Activated naive CD4-positive, alpha-beta T cell (primary cell): Measurements from ENCODE around the gene STARD13.

ENCODE experiments used
- DNase-seq, 4 experiments: peaks; one replicate each; lab custom pipeline; 2025; lab: John Stamatoyannopoulos, UW

The STARD13 gene

DNA sequence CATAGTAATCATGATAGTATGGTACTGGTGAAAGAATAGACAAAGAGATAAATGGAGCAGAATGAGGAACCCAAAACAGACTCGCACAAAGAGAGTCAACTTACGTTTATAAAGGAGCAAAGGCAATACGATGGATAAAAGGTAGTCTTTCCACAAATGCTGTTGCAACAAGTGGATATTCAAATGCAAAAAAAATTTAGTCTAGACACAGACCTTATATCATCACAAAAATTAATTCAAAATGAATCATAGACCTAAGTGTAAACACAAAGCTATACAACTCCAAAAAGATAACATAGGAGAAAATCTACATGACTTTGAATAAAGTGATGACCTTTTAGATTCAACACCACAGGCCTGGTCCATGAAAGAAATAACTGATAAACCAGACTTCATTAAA is 137.7 kb downstream of the STARD13 start:
- DNase-seq, result no peak

DNA sequence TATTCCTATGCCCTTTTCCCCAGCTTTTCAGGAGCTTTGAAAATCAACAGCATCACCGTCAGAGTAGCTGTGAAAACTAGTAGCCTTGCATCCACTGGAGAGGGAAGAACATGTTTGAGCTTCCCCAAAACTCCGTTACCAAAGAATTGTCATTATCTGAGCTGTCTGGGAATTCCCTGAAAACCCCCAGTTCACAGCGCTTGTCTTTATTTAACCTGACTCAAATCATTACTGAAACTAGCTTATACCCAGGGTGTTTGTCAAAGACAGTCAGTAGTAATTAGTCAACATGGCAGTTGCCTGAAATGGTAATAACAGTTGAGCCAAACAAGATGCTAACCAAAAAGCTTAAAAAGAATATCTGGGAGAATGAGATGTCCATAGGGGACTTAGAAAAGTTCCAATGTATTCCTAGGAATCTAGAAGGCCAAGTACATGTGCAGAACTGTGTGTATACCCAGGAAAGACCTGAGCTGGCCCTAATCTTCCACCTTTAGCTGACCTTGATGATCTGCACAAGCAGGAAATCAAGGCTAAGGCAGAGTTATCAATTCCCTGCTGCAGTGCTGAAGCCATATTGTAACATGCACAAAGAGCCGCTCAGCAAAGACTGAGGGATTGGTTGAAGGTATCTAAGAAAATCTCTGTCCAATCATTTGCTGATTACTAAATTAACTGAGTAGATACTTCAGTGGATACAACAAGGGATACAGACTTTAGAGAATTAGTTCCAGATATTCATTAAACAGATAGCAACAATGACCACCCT is 138.5 kb downstream of the STARD13 start:
- no peak for DNase-seq

GRCh38 chr13:33145667-33146066 is 139.9 kb downstream of the STARD13 start:
- DNase-seq, result no peak

GRCh38 chr13:33144358-33144784 is 141.2 kb downstream of the STARD13 start:
- no peak for DNase-seq

DNA sequence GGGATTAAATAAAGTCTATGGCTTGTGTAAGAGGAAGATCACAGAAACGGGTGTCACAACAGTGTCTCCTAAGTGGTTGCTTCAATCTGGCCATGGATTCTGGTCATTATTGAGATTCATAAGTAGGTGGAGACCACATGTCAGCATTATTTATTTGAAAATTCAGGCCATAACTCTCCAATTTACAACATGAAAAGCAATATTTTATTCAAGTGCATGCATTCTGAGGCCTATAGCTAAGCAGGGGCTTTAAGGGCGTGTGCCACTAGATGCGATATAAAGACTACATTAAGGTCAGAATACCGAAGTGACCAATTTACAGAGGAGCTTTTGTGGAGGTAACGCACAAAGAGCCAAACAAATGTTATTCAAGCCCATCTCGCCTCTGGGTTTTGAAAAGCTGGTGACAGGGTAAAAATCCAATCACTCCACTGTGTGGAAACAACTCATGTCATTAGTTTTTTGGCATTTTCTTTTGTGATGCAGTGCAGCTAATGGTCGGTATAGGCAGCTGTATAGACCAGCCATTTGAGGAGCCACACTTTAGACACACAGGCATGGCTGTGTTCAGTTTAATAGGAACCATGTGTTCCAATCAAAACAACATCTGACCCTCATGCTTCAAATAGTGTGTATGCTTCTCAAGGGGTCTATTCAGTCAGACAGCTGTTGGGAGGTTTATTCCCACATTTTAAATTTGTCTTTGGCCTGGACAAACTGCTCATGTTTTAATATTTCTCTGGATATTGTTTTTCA is 145.6 kb downstream of the STARD13 start:
- no peak for DNase-seq

DNA sequence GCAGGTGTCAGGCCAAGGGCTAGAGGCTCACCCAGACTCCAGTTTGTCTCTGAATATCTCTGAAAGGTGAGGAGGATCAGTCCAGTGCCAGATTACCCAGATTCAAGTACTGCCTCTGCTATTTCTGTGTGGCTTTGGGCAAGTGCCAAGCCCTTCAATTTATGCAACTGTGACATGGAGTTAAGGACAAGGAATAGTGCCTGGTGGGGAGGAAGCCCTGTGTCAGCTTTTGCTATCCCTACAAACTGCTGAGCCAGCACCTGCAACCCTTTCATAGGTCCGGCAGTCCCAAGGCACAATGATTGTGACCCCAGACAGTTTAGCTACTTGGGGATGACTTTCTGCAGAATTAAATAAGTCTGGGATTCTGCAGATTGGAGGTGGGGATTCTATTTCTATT is 146.4 kb downstream of the STARD13 start:
- no peak for DNase-seq

GRCh38 chr13:33138441-33138840 is 147.1 kb downstream of the STARD13 start:
- DNase-seq, result no peak

DNA sequence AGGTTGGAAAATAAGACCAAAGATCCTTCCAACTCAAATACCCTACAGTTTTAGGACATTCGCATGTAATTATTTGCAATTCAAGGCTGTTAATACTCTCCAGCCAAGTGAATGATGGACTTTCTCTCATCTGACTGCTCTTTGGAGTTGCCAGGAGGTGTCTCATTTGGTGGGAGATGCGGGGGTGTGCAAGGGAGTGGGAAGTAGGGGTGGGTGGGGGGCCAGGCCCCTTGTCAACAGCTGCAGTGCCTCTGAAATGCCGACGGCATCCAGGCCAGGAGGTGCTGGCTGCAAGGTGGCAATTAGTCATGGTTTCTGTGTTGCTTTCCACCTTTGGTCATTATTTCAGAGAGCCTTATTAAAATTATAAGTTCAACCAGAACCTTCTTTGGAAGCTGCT is 147.8 kb downstream of the STARD13 start:
- DNase-seq, result no peak

- no peak for DNase-seq
Measured at GRCh38 chr13:33135097-33135496, 150.5 kb downstream of the STARD13 start.

- no peak for DNase-seq
Measured at GRCh38 chr13:33134213-33134612, 151.3 kb downstream of the STARD13 start.

- no peak for DNase-seq
Measured at GRCh38 chr13:33132644-33133440, 152.7 kb downstream of the STARD13 start.

- DNase-seq, result no peak
Measured at GRCh38 chr13:33129886-33130285, 155.7 kb downstream of the STARD13 start.

GRCh38 chr13:33129094-33129832 is 156.3 kb downstream of the STARD13 start:
- no peak for DNase-seq

GRCh38 chr13:33128134-33128533 is 157.4 kb downstream of the STARD13 start:
- no peak for DNase-seq

GRCh38 chr13:33127009-33127551 is 158.5 kb downstream of the STARD13 start:
- no peak for DNase-seq

- DNase-seq, result no peak
Measured at GRCh38 chr13:33125821-33126570, 159.6 kb downstream of the STARD13 start.

GRCh38 chr13:33123066-33123859 is 162.3 kb downstream of the STARD13 start:
- DNase-seq, result no peak

GRCh38 chr13:33119856-33120543 is 165.6 kb downstream of the STARD13 start:
- DNase-seq, result no peak

GRCh38 chr13:33119022-33119781 is 166.4 kb downstream of the STARD13 start:
- DNase-seq, result no peak
